Neuronal stem cell (in vitro differentiated cells): ENCODE measurements around the gene VRK1.
A peak's percentile ranks its signal among the peaks of the same experiment; 100 is the strongest.

Source experiments
- DNase-seq: peaks from one replicate; pipeline ENCODE4 v3.0.0-alpha.2; 2013; ENCODE audit warnings: low spot score
- H2AFZ ChIP-seq: one replicate; pipeline ENCODE4 v1.6.1; 2013; ENCODE audit warnings: mild to moderate bottlenecking, low read length, inconsistent platforms
- H2AK5ac ChIP-seq: 2 replicates; pipeline ENCODE4 v1.6.1; 2013; ENCODE audit warnings: low read depth, mild to moderate bottlenecking, inconsistent platforms, low read length, moderate library complexity, mixed read lengths
- H2BK120ac ChIP-seq: 2 replicates; pipeline ENCODE4 v1.6.1; 2013; ENCODE audit warnings: low read depth, mild to moderate bottlenecking, inconsistent platforms, low read length, moderate library complexity, mixed read lengths
- H2BK12ac ChIP-seq: one replicate; pipeline ENCODE4 v1.6.1; 2013; ENCODE audit warnings: low read length, inconsistent platforms
- H2BK15ac ChIP-seq: 2 replicates; pipeline ENCODE4 v1.6.1; 2013; ENCODE audit warnings: mild to moderate bottlenecking, low read length, inconsistent platforms, mixed read lengths
- H2BK5ac ChIP-seq: one replicate; pipeline ENCODE4 v1.6.1; 2013; ENCODE audit warnings: inconsistent platforms, mild to moderate bottlenecking, low read length, moderate library complexity
- H3K14ac ChIP-seq: one replicate; pipeline ENCODE4 v1.6.1; 2013; ENCODE audit warnings: low read length, inconsistent platforms
- H3K18ac ChIP-seq: 2 replicates; pipeline ENCODE4 v1.6.1; 2013; ENCODE audit warnings: low read length, inconsistent platforms
- H3K23ac ChIP-seq: 2 replicates; pipeline ENCODE4 v1.6.1; 2013; ENCODE audit warnings: low read depth, mild to moderate bottlenecking, mixed read lengths, low read length, inconsistent platforms; ENCODE audit not compliant: poor library complexity
- H3K27ac ChIP-seq: replicated peaks from 3 replicates; pipeline ENCODE4 v1.5.1; 2013; ENCODE audit warnings: low read length, inconsistent platforms
- H3K27me3 ChIP-seq, 3 experiments: 2 replicates each; pipeline ENCODE4 v1.6.1; 2013; ENCODE audit warnings: low read length in 3 of 3, mild to moderate bottlenecking in 2 of 3, inconsistent platforms in 1 of 3, low read depth in 1 of 3, mixed read lengths in 1 of 3, moderate library complexity in 1 of 3; ENCODE audit not compliant: control insufficient read depth in 3 of 3, insufficient read depth in 3 of 3
- H3K36me3 ChIP-seq, 2 donors: replicated peaks in 1 of 2; 2 replicates each; pipeline ENCODE4 v1.6.1; 2013; ENCODE audit warnings: low read length in 2 of 2; ENCODE audit not compliant: control insufficient read depth in 2 of 2, insufficient read depth in 2 of 2
- H3K4ac ChIP-seq: 2 replicates; pipeline ENCODE4 v1.6.1; 2013; ENCODE audit warnings: inconsistent platforms, mild to moderate bottlenecking, low read length, moderate library complexity
- H3K4me1 ChIP-seq, 2 donors: 1 replicate in 1 of 2; 2 replicates in 1 of 2; pipeline ENCODE4 v1.6.1; 2013; ENCODE audit warnings: low read length in 2 of 2, low read depth in 1 of 2; ENCODE audit not compliant: control insufficient read depth in 2 of 2, insufficient read depth in 1 of 2
- H3K4me2 ChIP-seq: one replicate; pipeline ENCODE4 v1.6.1; 2013; ENCODE audit warnings: mild to moderate bottlenecking, low read length, inconsistent platforms; ENCODE audit not compliant: insufficient read depth, poor library complexity, severe bottlenecking
- H3K4me3 ChIP-seq, 2 donors: 2 replicates each; pipeline ENCODE4 v1.5.1; 2013; ENCODE audit warnings: low read length in 2 of 2, mild to moderate bottlenecking in 2 of 2, inconsistent platforms in 1 of 2, moderate library complexity in 1 of 2
- H3K79me1 ChIP-seq: one replicate; pipeline ENCODE4 v1.6.1; 2013; ENCODE audit warnings: low read depth, mild to moderate bottlenecking, inconsistent platforms, low read length, moderate library complexity
- H3K9ac ChIP-seq: one replicate; pipeline ENCODE4 v1.6.1; 2013; ENCODE audit warnings: mild to moderate bottlenecking, low read depth, low read length, inconsistent platforms; ENCODE audit not compliant: poor library complexity
- H3K9me3 ChIP-seq, 2 donors: replicated peaks in 1 of 2; 2 replicates each; pipeline versions ENCODE3 to v1.6.1; 2013; ENCODE audit warnings: low read length in 2 of 2, mild to moderate bottlenecking in 2 of 2, inconsistent platforms in 1 of 2, low read depth in 1 of 2, mixed read lengths in 1 of 2, moderate library complexity in 1 of 2; ENCODE audit not compliant: control insufficient read depth in 2 of 2, insufficient read depth in 1 of 2
- H4K8ac ChIP-seq: one replicate; pipeline ENCODE4 v1.6.1; 2013; ENCODE audit warnings: low read depth, mild to moderate bottlenecking, inconsistent platforms, low read length, moderate library complexity
- H4K91ac ChIP-seq: one replicate; pipeline ENCODE4 v1.6.1; 2013; ENCODE audit warnings: low read length, low read depth, mild to moderate bottlenecking, inconsistent platforms; ENCODE audit not compliant: poor library complexity
- WGBS, 2 donors: extraction: QIAGEN DNeasy Blood & Tissue Kit; methylation state at CpG; one replicate each; pipeline ENCODE4 v1.1.7; 2013; ENCODE audit warnings: missing lambda C conversion rate in 2 of 2, mixed read lengths in 1 of 2; ENCODE audit not compliant: insufficient read length in 2 of 2, insufficient replicate concordance in 1 of 2; ENCODE audit errors: extremely low coverage in 2 of 2; 5-methylcytosine and 5-hydroxymethylcytosine counted together

The VRK1 gene

GRCh38 chr14:96888593-96888992 lies 91.4 kb downstream of the VRK1 start:
- no CpG with 5 or more reads among the region's 3 CpGs for WGBS, 2 donors
- no peak overlapping the region for H4K8ac ChIP-seq
- H3K14ac ChIP-seq = no peak overlapping the region
- no peak overlapping the region for H2AFZ ChIP-seq
- H3K4me1 ChIP-seq = peaks cover 9 to 18% of the 10 kb centered on the region in 2 donors
- peaks cover 0 to 3% of the 10 kb centered on the region in 2 donors for H3K9me3 ChIP-seq
- H2BK5ac ChIP-seq = no peak overlapping the region
- peak overlapping the region; percentile 5 for H3K27ac ChIP-seq
- H3K9ac ChIP-seq = no peak overlapping the region
- no peak overlapping the region for H4K91ac ChIP-seq
- no peak overlapping the region for H2BK15ac ChIP-seq
- peak; percentile 41 for DNase-seq
- H3K4ac ChIP-seq = no peak overlapping the region
- H3K4me2 ChIP-seq = peak overlapping the region; percentile 11
- H3K27me3 ChIP-seq = no peaks in the 10 kb centered on the region
- H2BK120ac ChIP-seq = no peak overlapping the region
- H2BK12ac ChIP-seq = no peak overlapping the region
- H3K36me3 ChIP-seq = peaks cover 2 to 5% of the 10 kb centered on the region in 2 donors
- H3K23ac ChIP-seq = no peak overlapping the region
- no peak overlapping the region for H3K18ac ChIP-seq
- H2AK5ac ChIP-seq = no peak overlapping the region
- H3K4me3 ChIP-seq = no peak overlapping the region
- no peaks in the 10 kb centered on the region for H3K79me1 ChIP-seq

- Histone ChIP-seq H2BK15ac (no peak overlapping the region), H2BK12ac (no peak overlapping the region)
These were observed 91.9 kb downstream of the VRK1 start for GRCh38 chr14:96889091-96889490.

DNA sequence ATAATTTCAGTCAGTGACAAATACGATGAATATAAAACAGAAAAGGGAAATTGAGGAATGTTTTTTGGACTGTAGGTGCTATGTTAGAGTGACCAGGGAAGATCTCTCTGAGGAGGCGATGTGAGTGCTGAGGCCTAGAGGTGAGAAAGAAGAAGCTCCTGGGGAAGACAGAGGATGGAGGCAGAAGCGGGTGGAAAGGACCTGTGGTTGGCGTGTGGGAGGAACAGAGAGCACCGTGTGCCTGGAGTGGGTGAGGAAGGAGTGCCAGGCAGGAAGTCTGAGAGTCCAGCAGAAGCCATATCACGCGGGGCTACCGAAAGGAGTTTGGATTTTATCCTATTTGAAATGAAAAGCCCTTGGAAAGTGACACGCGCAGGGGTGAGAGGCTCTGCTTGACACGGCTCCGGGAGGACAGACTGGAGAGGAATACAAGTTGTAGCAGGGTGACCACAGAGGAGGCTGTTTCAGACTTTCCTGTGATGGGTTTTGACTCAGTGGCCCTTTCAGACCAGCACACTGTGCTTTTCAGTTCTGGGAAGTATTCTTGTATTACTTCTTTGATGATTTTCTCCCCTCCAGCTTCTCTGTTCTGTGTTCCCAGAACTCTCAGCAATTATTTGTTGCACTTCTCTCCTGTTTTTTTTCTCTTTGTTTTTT lies 96.9 kb downstream of the VRK1 start:
- H3K4me1 ChIP-seq = peaks cover 0 to 5% of the 10 kb centered on the region in 2 donors
- no peak overlapping the region for H3K18ac ChIP-seq
- no peak for DNase-seq
- H3K14ac ChIP-seq = no peak overlapping the region
- H3K9me3 ChIP-seq = peaks cover 0 to 3% of the 10 kb centered on the region in 2 donors
- no peaks in the 10 kb centered on the region for H3K79me1 ChIP-seq
- no peak overlapping the region for H2AFZ ChIP-seq
- no peak overlapping the region for H3K4me2 ChIP-seq
- H3K9ac ChIP-seq = no peak overlapping the region
- H2AK5ac ChIP-seq = no peak overlapping the region
- H3K27ac ChIP-seq = no peak overlapping the region
- no peak overlapping the region for H4K8ac ChIP-seq
- WGBS, 2 donors = no CpG with 5 or more reads among the region's 12 CpGs
- no peak overlapping the region for H2BK120ac ChIP-seq
- no peak overlapping the region for H3K4me3 ChIP-seq
- H2BK12ac ChIP-seq = no peak overlapping the region
- no peak overlapping the region for H4K91ac ChIP-seq
- H3K23ac ChIP-seq = no peak overlapping the region
- no peak overlapping the region for H3K4ac ChIP-seq
- no peak overlapping the region for H2BK5ac ChIP-seq
- no peaks in the 10 kb centered on the region for H3K27me3 ChIP-seq
- H3K36me3 ChIP-seq = peaks cover 4 to 5% of the 10 kb centered on the region in 2 donors
- no peak overlapping the region for H2BK15ac ChIP-seq

More at GRCh38 chr14:96889091-96889490, 91.9 kb downstream of the VRK1 start:
- no peak overlapping the region for H3K23ac ChIP-seq
- H3K18ac ChIP-seq = no peak overlapping the region
- H2BK5ac ChIP-seq = no peak overlapping the region
- no peak overlapping the region for H2BK120ac ChIP-seq
- H3K14ac ChIP-seq = no peak overlapping the region
- H3K79me1 ChIP-seq = no peaks in the 10 kb centered on the region
- no peak for DNase-seq
- H4K8ac ChIP-seq = no peak overlapping the region
- H2AFZ ChIP-seq = no peak overlapping the region
- H3K36me3 ChIP-seq = peaks cover 2 to 5% of the 10 kb centered on the region in 2 donors
- H3K9me3 ChIP-seq = peaks cover 0 to 3% of the 10 kb centered on the region in 2 donors
- peak overlapping the region; percentile 24 for H3K27ac ChIP-seq
- H3K4me2 ChIP-seq = no peak overlapping the region
- H3K4me1 ChIP-seq = peaks cover 9 to 18% of the 10 kb centered on the region in 2 donors
- H3K4me3 ChIP-seq = no peak overlapping the region
- H4K91ac ChIP-seq = no peak overlapping the region
- H2AK5ac ChIP-seq = no peak overlapping the region
- WGBS, 2 donors = no CpG with 5 or more reads among the region's 5 CpGs
- no peak overlapping the region for H3K9ac ChIP-seq
- H3K4ac ChIP-seq = no peak overlapping the region
- no peaks in the 10 kb centered on the region for H3K27me3 ChIP-seq

- Histone ChIP-seq H2BK15ac (no peak overlapping the region), H3K9ac (no peak overlapping the region), H3K36me3 (peaks cover 4 to 5% of the 10 kb centered on the region in 2 donors), H4K8ac (no peak overlapping the region), H2BK12ac (no peak overlapping the region), H3K9me3 (peaks cover 0 to 3% of the 10 kb centered on the region in 2 donors), H3K27ac (no peak overlapping the region), H3K23ac (no peak overlapping the region), H2AK5ac (no peak overlapping the region), H3K18ac (no peak overlapping the region), H2BK5ac (no peak overlapping the region), H3K27me3 (no peaks in the 10 kb centered on the region), H3K4me3 (no peak overlapping the region), H4K91ac (no peak overlapping the region), H3K4me2 (no peak overlapping the region), H3K4ac (no peak overlapping the region), H2BK120ac (no peak overlapping the region), H3K79me1 (no peaks in the 10 kb centered on the region), H2AFZ (no peak overlapping the region), H3K14ac (no peak overlapping the region), H3K4me1 (no peaks in the 10 kb centered on the region)
- no CpG with 5 or more reads among the region's 8 CpGs for WGBS, 2 donors
- DNase-seq = no peak
These were observed 97.8 kb downstream of the VRK1 start for GRCh38 chr14:96894966-96895365.
